Hepatocyte (in vitro differentiated cells): Measurements from ENCODE around the gene ZNF467. TPM values are rescaled to one million over a fixed set of nuclear protein-coding genes. Genes with fewer than 3 reads are reported as not detected.

ENCODE experiments used
- DNase-seq: peaks from one replicate; pipeline ENCODE4 v3.0.0-alpha.2; 2016; ENCODE audit warnings: low spot score
- H2AFZ ChIP-seq: fragments of 200-600 bp; sonication (generic); 2 replicates; pipeline ENCODE4 v1.6.0; 2016; ENCODE audit warnings: antibody characterized with exemption, mild to moderate bottlenecking
- H3K27ac ChIP-seq: fragments of 200-600 bp; sonication (generic); 2 replicates; pipeline ENCODE4 v1.5.1; 2016; ENCODE audit warnings: mild to moderate bottlenecking
- H3K27me3 ChIP-seq: fragments of 200-600 bp; sonication (generic); 2 replicates; pipeline ENCODE4 v1.6.1; 2016
- H3K36me3 ChIP-seq: fragments of 200-600 bp; sonication (generic); replicated peaks from 2 replicates; pipeline ENCODE4 v1.5.1; 2016; ENCODE audit warnings: low read depth; ENCODE audit not compliant: insufficient read depth
- H3K4me1 ChIP-seq: fragments of 200-600 bp; sonication (generic); 2 replicates; pipeline ENCODE4 v1.5.1; 2016; ENCODE audit warnings: mild to moderate bottlenecking, moderate library complexity; ENCODE audit not compliant: insufficient read depth
- H3K4me2 ChIP-seq: fragments of 200-600 bp; sonication (generic); 2 replicates; pipeline ENCODE4 v1.6.0; 2016
- H3K4me3 ChIP-seq: fragments of 200-600 bp; sonication (generic); 2 replicates; pipeline ENCODE4 v1.5.1; 2016; ENCODE audit warnings: mild to moderate bottlenecking
- H3K79me2 ChIP-seq: fragments of 200-600 bp; sonication (generic); 2 replicates; pipeline ENCODE4 v1.6.0; 2017; ENCODE audit warnings: mild to moderate bottlenecking
- H3K9me2 ChIP-seq: fragments of 200-600 bp; sonication (generic); replicated peaks from 2 replicates; pipeline ENCODE4 v1.6.0; 2017; ENCODE audit warnings: mild to moderate bottlenecking; ENCODE audit not compliant: insufficient read depth
- H3K9me3 ChIP-seq: fragments of 200-600 bp; sonication (generic); 2 replicates; pipeline ENCODE4 v1.5.1; 2016; ENCODE audit warnings: low read depth, mild to moderate bottlenecking
- H4K20me1 ChIP-seq: fragments of 200-600 bp; sonication (generic); 2 replicates; pipeline ENCODE4 v1.6.0; 2016; ENCODE audit warnings: mild to moderate bottlenecking; ENCODE audit not compliant: insufficient read depth, poor library complexity, severe bottlenecking
- CTCF ChIP-seq: fragments of 200-600 bp; sonication (generic); IDR thresholded peaks from 2 replicates; pipeline ENCODE4 v1.5.1; 2016; ENCODE audit warnings: antibody characterized with exemption, mild to moderate bottlenecking; ENCODE audit not compliant: poor library complexity
- EZH2 ChIP-seq: fragments of 200-600 bp; sonication (generic); IDR thresholded peaks from 2 replicates; pipeline ENCODE4 v1.6.1; 2016; ENCODE audit warnings: antibody characterized with exemption, mild to moderate bottlenecking, borderline replicate concordance
- EZH2phosphoT487 ChIP-seq: fragments of 200-600 bp; sonication (generic); IDR thresholded peaks from one replicate; pipeline ENCODE4 v1.6.1; 2018; ENCODE audit warnings: antibody characterized with exemption, mild to moderate bottlenecking, low read depth, moderate library complexity; ENCODE audit not compliant: unreplicated experiment, severe bottlenecking
- WGBS: methylation state at CpG from one replicate; pipeline ENCODE4 v1.1.6; 2016; ENCODE audit warnings: low lambda C conversion rate; ENCODE audit errors: missing lambda C conversion rate; 5-methylcytosine and 5-hydroxymethylcytosine counted together
- polyA plus RNA-seq: library from polyadenylated mRNA; unstranded; fragments of >200 nt; fragmentation: Nextera tagmentation; extraction: Ambion mirVana; gene quantifications from 2 replicates; pipeline ENCODE4 v1.2.1, GENCODE V29; 2016
- total RNA-seq: library from RNA; depleted of rRNA; stranded (reverse); fragments of >200 nt; gene quantifications from 2 replicates; pipeline ENCODE4 v1.2.3, GENCODE V29; 2014

Gene ZNF467
- total and polyA plus RNA-seq, 2 experiments from 2014 or later, result 7.8 to 15.6 TPM

- Histone ChIP-seq H3K9me3 (no peaks in the 10 kb centered on the region), H3K36me3 (no peaks in the 10 kb centered on the region), H3K4me3 (no peak overlapping the region), H2AFZ (no peak overlapping the region), H3K4me1 (no peaks in the 10 kb centered on the region), H4K20me1 (no peaks in the 10 kb centered on the region), H3K79me2 (no peaks in the 10 kb centered on the region), H3K27me3 (no peaks in the 10 kb centered on the region), H3K27ac (no peak overlapping the region), H3K4me2 (no peak overlapping the region), H3K9me2 (no peaks in the 10 kb centered on the region)
- WGBS, result 94% methylated on average over 15 of the region's 16 CpGs
- TF ChIP-seq EZH2phosphoT487 (no peak), CTCF (no peak), EZH2 (no peak)
- DNase-seq, result no peak
Measured at GRCh38 chr7:149811831-149812490, 38.6 kb upstream of the ZNF467 start.

- H3K27ac ChIP-seq, result no peak overlapping the region
- no peaks in the 10 kb centered on the region for H4K20me1 ChIP-seq
- no peaks in the 10 kb centered on the region for H3K4me1 ChIP-seq
- H2AFZ ChIP-seq, result no peak overlapping the region
- no peak overlapping the region for H3K4me3 ChIP-seq
- no peaks in the 10 kb centered on the region for H3K9me2 ChIP-seq
- 48% methylated on average over 3 of the region's 3 CpGs for WGBS
- H3K36me3 ChIP-seq, result no peaks in the 10 kb centered on the region
- no peaks in the 10 kb centered on the region for H3K79me2 ChIP-seq
- no peak overlapping the region for H3K4me2 ChIP-seq
- no peaks in the 10 kb centered on the region for H3K27me3 ChIP-seq
- TF ChIP-seq EZH2, result no peak
- no peak for TF ChIP-seq CTCF
- no peak for TF ChIP-seq EZH2phosphoT487
- no peak for DNase-seq
- no peaks in the 10 kb centered on the region for H3K9me3 ChIP-seq
Measured at GRCh38 chr7:149811221-149811620, 37.8 kb upstream of the ZNF467 start.

GRCh38 chr7:149809215-149809614 is 35.8 kb upstream of the ZNF467 start:
- Histone ChIP-seq H2AFZ (no peak overlapping the region), H3K9me2 (no peaks in the 10 kb centered on the region)

GRCh38 chr7:149808311-149808710 is 34.9 kb upstream of the ZNF467 start:
- Histone ChIP-seq H4K20me1 (no peaks in the 10 kb centered on the region), H2AFZ (no peak overlapping the region), H3K4me2 (no peak overlapping the region), H3K9me2 (no peaks in the 10 kb centered on the region), H3K9me3 (no peaks in the 10 kb centered on the region), H3K27me3 (no peaks in the 10 kb centered on the region), H3K36me3 (no peaks in the 10 kb centered on the region), H3K4me1 (no peaks in the 10 kb centered on the region), H3K27ac (no peak overlapping the region), H3K79me2 (no peaks in the 10 kb centered on the region), H3K4me3 (no peak overlapping the region)
- 91% methylated on average over 10 of the region's 10 CpGs for WGBS
- no peak for TF ChIP-seq EZH2
- no peak for TF ChIP-seq EZH2phosphoT487
- TF ChIP-seq CTCF, result no peak
- DNase-seq, result no peak

More at GRCh38 chr7:149809215-149809614, 35.8 kb upstream of the ZNF467 start:
- Histone ChIP-seq H3K4me1 (no peaks in the 10 kb centered on the region), H3K9me3 (no peaks in the 10 kb centered on the region), H3K79me2 (no peaks in the 10 kb centered on the region), H3K27me3 (no peaks in the 10 kb centered on the region), H3K27ac (no peak overlapping the region), H3K36me3 (no peaks in the 10 kb centered on the region), H4K20me1 (no peaks in the 10 kb centered on the region), H3K4me2 (no peak overlapping the region), H3K4me3 (no peak overlapping the region)
- WGBS, result 90% methylated on average over 2 of the region's 2 CpGs
- no peak for TF ChIP-seq EZH2phosphoT487
- no peak for DNase-seq
